Stimulated activated CD8-positive, alpha-beta memory T cell treated with anti-CD3 and anti-CD28 coated beads, Interleukin-15, amount 100 ng/mL, for 1 hour (primary cell): ENCODE results near the gene UNKL.
A peak's percentile ranks its signal among the peaks of the same experiment; 100 is the strongest.

Experiments used
- DNase-seq: peaks from one replicate; pipeline ENCODE4 v3.0.0-alpha.2; 2020; ENCODE audit warnings: low read depth

UNKL gene

GRCh38 chr16:1377406-1378010 is 37.0 kb downstream of the UNKL start:
- DNase-seq, result no peak

- DNase-seq, result no peak
These were observed 38.6 kb downstream of the UNKL start for GRCh38 chr16:1375741-1376410.

- no peak for DNase-seq
These were observed 39.2 kb downstream of the UNKL start for GRCh38 chr16:1375298-1375640.

GRCh38 chr16:1374418-1375297 is 39.8 kb downstream of the UNKL start:
- DNase-seq, result no peak

- no peak for DNase-seq
These were observed 42.1 kb downstream of the UNKL start for GRCh38 chr16:1372292-1372950.

- no peak for DNase-seq
These were observed 43.2 kb downstream of the UNKL start for GRCh38 chr16:1371054-1371978.

GRCh38 chr16:1367486-1368174 is 46.9 kb downstream of the UNKL start:
- DNase-seq, result no peak

- no peak for DNase-seq
These were observed 47.7 kb downstream of the UNKL start for GRCh38 chr16:1366712-1367299.

GRCh38 chr16:1366060-1366711 is 48.3 kb downstream of the UNKL start:
- DNase-seq, result no peak

GRCh38 chr16:1364510-1364909 is 50.0 kb downstream of the UNKL start:
- no peak for DNase-seq

- peak; percentile 40 for DNase-seq
These were observed 50.9 kb downstream of the UNKL start for GRCh38 chr16:1363501-1364041.

GRCh38 chr16:1362807-1363206 is 51.7 kb downstream of the UNKL start:
- DNase-seq, result no peak

GRCh38 chr16:1361685-1362360 is 52.7 kb downstream of the UNKL start:
- DNase-seq, result no peak

GRCh38 chr16:1357906-1358566 is 56.5 kb downstream of the UNKL start:
- no peak for DNase-seq

GRCh38 chr16:1356061-1356900 is 58.2 kb downstream of the UNKL start:
- no peak for DNase-seq

- no peak for DNase-seq
These were observed 58.9 kb downstream of the UNKL start for GRCh38 chr16:1355591-1355990.

GRCh38 chr16:1354815-1355540 is 59.5 kb downstream of the UNKL start:
- no peak for DNase-seq
